GM18511 (cell line): ENCODE results near the gene MRPL39.

Experiments used
- ATAC-seq: cut with Tn5 transposase; IDR thresholded peaks from one replicate; pipeline ENCODE4 v1.9.1; 2021; ENCODE audit warnings: mild to moderate bottlenecking, moderate library complexity; ENCODE audit not compliant: unreplicated experiment

MRPL39 gene

GRCh38 chr21:25615880-25616279 lies 8.6 kb upstream of the MRPL39 start:
- ATAC-seq: no peak

DNA sequence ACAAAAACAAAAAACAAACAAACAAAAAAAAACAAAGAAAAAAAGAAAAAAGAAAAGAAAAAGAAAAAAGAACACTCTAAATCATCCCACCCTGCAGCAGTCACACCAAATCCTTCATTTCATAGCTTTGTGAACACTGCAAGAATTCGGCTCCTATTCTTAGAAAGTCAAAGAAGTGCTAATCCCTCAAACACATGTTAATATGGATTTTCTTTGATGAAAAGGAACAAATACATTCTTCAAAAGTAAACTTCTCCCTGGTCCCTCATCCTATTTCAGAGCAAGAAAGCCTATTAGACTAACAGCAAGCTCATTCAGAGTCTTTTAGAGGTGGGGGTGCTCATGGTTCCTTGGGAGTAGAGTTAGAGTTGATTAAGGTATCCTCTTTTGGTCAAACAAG lies 7.2 kb upstream of the MRPL39 start:
- no peak for ATAC-seq

GRCh38 chr21:25608044-25608737 lies 910 bp upstream of the MRPL39 start:
- peak; percentile 79 for ATAC-seq

DNA sequence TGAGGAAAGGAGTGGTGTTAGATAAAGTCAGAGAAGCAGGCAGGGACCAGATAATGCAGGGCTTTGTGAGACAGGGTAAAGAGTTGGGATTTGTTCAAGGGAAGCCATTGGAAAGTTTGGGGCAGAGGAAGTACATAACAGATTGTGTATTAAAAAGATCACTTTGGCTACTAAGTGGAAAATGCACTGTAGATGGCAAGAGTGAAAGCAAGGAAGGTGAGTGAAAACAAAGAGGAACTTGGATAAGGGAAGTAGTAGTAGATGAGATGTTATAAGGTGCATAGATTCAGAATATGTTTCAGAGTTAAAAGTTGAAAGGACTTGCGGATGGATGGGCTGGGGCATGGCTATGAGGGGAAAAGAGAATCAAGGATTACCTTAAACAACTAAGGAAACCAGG lies 17.4 kb downstream of the MRPL39 start:
- no peak for ATAC-seq

- no peak for ATAC-seq
Measured at GRCh38 chr21:25586791-25587190, 20.5 kb downstream of the MRPL39 start.

DNA sequence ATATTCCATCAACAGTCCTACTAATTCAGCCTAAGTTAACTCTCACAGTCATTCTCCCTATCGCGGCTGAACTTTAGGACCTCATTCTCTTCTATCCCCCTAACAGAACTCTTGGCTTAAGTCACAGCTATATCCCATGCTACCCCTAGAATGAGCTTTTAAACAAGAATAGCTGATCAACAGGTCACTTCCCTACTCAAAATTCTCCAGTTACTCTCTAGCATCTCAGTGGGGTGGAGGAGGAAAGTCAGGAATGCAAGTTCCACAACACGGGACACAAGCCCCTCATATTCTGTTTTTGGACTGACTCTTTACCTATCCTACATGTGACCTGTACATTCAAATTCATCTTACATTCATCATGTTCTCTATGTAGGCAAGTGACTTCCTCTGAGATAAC lies 21.0 kb downstream of the MRPL39 start:
- no peak for ATAC-seq

- no peak for ATAC-seq
Measured at GRCh38 chr21:25584833-25585676, 22.2 kb downstream of the MRPL39 start.

GRCh38 chr21:25583370-25584130 lies 23.7 kb downstream of the MRPL39 start:
- no peak for ATAC-seq

- ATAC-seq: no peak
Measured at GRCh38 chr21:25582888-25583287, 24.4 kb downstream of the MRPL39 start.

DNA sequence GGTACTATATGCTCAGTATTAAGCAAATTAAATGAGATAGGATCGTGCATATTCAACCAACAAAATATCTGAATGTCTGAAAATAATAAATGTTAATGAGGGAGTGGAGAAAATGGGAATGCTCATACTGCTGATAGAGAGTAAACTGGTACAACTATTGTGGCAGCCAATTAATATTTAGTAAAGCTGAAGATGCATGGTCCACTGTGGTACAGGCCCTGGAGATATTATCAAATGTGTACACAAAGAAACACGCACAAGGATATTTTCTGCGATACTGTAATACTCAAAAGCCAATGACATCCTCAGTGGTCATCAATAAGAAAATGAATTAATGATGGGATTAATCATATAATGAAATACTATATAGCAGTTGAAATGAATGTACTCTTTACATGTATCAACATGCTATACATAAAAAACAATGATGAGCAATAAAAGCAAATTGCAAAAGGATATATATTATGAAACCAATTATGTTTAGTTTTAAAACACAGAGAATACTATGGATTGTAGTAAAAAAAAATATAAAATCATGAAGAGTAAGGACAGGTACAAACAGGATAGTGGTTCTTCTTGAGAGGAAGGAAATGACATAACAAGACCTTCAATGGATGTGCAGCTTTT lies 25.0 kb downstream of the MRPL39 start:
- ATAC-seq: no peak

DNA sequence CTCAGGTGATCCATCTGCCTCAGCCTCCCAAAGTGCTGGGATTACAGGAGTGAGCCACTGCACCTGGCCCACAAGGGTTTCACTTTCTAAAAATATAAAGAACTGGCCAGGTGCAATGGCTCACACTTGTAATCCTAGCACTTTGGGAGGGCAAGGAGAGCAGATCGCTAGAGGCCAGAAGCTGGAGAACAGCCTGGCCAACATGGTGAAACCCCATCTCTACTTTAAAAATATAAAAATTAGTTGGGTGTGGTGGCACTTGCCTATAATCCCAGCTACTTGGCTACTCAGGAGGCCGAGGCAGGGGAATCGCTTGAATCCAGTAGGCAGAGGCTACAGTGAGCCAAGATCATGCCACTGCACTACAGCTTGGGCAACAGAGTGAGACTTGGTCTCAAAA lies 25.7 kb downstream of the MRPL39 start:
- ATAC-seq: no peak

DNA sequence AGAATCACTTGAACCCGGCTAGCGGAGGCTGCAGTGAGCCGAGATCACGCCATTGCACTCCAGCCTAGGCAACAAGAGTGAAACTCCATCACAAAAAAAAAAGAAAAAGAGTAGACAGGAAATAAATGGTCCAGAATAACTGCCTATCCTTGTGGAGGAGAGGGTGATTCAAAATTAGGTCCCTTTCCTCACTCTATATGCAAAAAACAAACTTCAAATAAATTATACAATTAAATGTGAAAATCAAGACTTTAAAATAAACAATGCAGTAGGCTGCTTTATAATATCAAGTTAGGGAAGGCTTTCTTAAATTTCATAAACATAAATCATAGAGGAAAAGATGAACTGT lies 26.4 kb downstream of the MRPL39 start:
- ATAC-seq: no peak

- no peak for ATAC-seq
Measured at GRCh38 chr21:25579226-25580013, 27.9 kb downstream of the MRPL39 start.

- peak; percentile 30 for ATAC-seq
Measured at GRCh38 chr21:25578056-25578961, 29.0 kb downstream of the MRPL39 start.

DNA sequence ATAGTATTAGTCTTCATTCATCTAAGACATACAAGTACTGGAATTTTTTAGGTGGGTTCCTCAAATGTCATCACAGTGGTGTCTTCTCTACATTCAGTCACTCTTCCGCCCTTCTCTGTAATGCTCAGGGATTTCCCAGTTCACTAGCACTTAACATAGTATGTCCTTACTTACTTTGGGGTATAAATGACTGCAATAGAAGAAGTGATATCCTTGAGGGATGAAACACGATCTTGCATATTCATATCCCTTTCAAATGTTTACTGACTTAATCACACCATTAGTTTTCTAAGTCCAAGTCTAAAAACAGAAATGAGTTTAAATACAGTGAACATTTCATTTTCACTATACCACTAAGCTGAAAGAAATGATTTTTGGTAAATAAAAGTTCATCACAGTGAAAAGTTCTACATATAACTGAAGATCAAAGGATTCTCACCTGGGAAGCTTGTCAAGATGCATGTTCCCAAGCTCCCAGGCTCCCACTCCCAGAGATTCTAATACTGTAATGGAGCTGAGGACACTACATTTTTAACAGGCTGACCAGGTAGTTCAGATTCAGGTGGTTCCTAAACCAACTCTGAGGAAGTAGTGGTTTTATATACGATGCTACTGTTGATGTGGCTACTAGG lies 29.7 kb downstream of the MRPL39 start:
- no peak for ATAC-seq

DNA sequence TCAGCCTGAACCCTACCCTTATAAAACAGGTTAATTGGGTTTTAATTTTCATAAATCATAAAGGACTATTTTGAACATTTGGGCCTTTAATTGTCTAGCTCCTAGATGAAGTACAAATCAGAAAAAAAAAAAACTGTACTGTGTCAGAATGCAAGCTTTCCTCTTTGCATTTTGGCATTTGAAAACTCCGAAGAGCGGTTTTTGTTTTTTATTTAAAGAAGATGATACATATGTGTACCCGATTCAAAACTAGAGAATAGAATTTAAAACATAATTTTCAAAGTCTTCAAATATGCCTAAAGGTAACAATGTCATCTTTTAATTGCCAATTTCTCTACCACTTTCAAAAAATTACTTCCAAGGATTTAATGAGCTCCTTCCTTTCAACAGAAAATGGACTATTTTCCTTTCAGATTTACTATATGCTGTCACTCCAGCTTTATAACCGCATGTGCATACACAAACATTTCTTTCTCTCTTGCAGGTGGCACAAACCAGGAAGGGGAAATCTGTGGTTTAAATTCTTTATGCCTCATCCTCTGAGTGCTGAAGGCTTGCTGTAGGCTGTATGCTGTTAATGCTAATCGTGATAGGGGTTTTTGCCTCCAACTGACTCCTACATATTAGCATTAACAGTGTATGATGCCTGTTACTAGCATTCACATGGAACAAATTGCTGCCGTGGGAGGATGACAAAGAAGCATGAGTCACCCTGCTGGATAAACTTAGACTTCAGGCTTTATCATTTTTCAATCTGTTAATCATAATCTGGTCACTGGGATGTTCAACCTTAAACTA lies 33.7 kb downstream of the MRPL39 start:
- peak; percentile 16 for ATAC-seq

GRCh38 chr21:25572861-25573310 lies 34.4 kb downstream of the MRPL39 start:
- ATAC-seq: peak; percentile 50

GRCh38 chr21:25571726-25572121 lies 35.6 kb downstream of the MRPL39 start:
- no peak for ATAC-seq
